Effector memory CD8-positive, alpha-beta T cell (primary cell): ENCODE measurements around the gene ABTB2.

Source experiments
- ATAC-seq: fragments of 150-1000 bp; cut with Tn5 transposase; replicated peaks from 2 replicates; pipeline ENCODE4 v1.10.0; 2021; ENCODE audit warnings: mild to moderate bottlenecking, moderate library complexity
- DNase-seq, 3 experiments: peaks; one replicate each; pipeline ENCODE4 v3.0.0; 2021
- H3K27ac Mint-ChIP-seq, 2 donors: one replicate each; pipeline ENCODE4 v1.8.0; 2022; ENCODE audit warnings: mild to moderate bottlenecking in 2 of 2, mixed read lengths in 2 of 2, moderate library complexity in 2 of 2
- H3K27me3 Mint-ChIP-seq, 2 donors: one replicate each; pipeline ENCODE4 v1.8.0; 2022; ENCODE audit warnings: mixed read lengths in 2 of 2
- H3K36me3 Mint-ChIP-seq: one replicate; pipeline ENCODE4 v1.8.0; 2022; ENCODE audit warnings: mild to moderate bottlenecking, moderate library complexity, mixed read lengths; ENCODE audit not compliant: insufficient read depth
- H3K4me1 Mint-ChIP-seq, 2 donors: one replicate each; pipeline ENCODE4 v1.8.0; 2022; ENCODE audit warnings: low read depth in 2 of 2, mixed read lengths in 2 of 2
- H3K4me3 Mint-ChIP-seq, 2 donors: one replicate each; pipeline ENCODE4 v1.8.0; 2022; ENCODE audit warnings: mild to moderate bottlenecking in 2 of 2, mixed read lengths in 2 of 2, moderate library complexity in 2 of 2
- H3K9me3 Mint-ChIP-seq, 2 donors: one replicate each; pipeline ENCODE4 v1.8.0; 2022; ENCODE audit warnings: mixed read lengths in 2 of 2

ABTB2 gene

DNA sequence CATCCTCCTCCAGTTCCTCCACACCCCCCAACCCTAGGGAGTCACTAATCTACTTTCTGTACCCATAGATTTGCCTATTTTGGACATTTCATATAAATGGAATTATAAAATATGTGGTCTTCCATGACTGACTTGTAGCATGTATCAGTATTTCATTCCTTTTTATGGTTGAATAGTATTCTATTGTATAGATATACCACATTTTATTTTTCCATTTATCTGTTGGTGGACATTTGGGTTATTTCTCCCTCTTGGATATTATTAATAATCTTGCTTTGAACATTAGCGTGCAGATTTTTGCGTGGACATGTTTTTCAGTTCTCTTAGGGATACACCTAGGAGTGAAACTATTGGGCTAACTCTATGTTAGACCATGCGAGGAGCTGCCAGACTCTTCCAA lies 229.0 kb downstream of the ABTB2 start:
- H3K4me3 Mint-ChIP-seq: no peak overlapping the region
- H3K9me3 Mint-ChIP-seq: no peaks in the 10 kb centered on the region
- peaks cover 88% of the 10 kb centered on the region for H3K36me3 Mint-ChIP-seq
- H3K27me3 Mint-ChIP-seq: no peaks in the 10 kb centered on the region
- no peaks in the 10 kb centered on the region for H3K4me1 Mint-ChIP-seq
- ATAC-seq: no peak
- no peak overlapping the region for H3K27ac Mint-ChIP-seq
- DNase-seq: no peak

DNA sequence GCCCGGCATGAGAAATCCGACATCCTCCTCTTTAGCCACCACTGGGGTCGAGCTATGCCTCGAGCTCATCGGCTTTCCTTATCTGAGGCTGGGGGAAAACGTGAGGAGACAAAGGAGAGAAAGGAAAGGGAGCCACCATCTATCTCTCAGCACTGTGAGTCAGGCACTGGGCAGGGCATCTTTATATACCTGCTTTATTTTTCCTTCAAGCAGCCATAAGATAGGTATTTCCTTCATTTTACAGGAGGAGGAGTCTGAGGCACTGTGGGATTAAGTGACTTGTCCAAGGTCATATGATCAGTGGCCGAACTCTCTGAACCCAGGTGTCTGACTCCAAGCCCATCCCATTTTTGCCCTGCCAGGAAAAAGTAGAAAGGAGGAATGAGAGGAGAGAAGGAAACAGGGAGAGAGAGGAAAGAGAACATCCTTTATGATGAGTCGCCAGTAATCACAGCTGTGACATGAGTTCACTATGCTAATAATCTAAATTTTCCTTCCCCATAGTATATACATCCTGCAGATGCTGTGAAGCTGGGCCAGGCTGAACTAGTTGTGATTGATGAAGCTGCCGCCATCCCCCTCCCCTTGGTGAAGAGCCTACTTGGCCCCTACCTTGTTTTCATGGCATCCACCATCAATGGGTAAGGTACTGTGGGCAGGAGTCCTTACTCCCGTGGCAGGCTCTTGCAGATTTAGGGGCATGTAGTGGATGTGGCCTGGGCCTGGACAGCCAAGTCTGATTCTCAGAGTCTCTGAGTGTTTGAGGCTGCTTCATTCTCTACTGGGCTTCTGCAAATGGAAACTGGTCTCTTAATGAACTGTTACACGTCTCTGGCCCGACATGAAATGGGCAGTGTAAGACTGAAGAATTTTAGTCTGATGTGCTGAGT lies 230.6 kb downstream of the ABTB2 start:
- H3K4me3 Mint-ChIP-seq: no peak overlapping the region
- no peak for ATAC-seq
- no peaks in the 10 kb centered on the region for H3K27me3 Mint-ChIP-seq
- H3K4me1 Mint-ChIP-seq: no peaks in the 10 kb centered on the region
- no peaks in the 10 kb centered on the region for H3K9me3 Mint-ChIP-seq
- no peak for DNase-seq
- peaks cover 94% of the 10 kb centered on the region for H3K36me3 Mint-ChIP-seq
- no peak overlapping the region for H3K27ac Mint-ChIP-seq

DNA sequence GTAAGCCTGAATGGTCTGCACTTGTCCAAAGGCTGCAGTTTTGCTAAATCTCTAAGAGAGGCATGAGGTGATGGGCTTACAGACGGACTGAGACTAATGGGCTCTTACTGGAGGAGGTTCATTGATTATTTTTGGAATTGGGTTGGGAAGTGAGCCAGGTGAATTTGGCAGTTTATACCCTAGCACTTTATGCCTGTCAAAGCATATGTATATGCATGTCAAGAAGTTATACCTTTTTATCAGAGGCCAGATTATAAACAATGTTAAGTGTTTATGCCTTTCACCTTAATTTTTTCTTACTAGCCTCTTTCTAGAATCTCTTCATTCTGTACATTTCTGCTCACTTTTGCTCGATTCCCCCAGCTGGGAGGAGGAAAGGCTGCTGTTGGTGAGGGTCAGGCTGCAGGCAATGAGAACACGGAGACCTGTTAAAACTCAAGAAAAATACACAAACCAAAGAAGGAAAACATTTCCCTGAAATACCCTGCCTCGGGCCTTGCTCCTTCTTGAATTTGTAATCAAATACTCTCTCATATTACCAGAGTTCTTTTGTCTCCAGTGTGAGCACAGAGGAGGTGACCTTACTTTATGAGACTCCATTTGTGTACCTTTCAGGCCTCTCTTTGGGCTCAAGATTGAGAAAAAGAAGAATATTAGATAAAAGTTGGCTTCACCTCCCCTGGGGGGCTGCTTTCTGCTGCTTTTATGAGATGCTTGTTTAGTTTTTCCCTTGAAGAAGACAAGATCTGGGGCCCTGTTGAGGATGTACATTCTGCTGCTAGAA lies 232.7 kb downstream of the ABTB2 start:
- Mint-ChIP-seq H3K27me3 (no peaks in the 10 kb centered on the region), H3K36me3 (peaks cover 93% of the 10 kb centered on the region), H3K9me3 (no peaks in the 10 kb centered on the region), H3K4me3 (no peak overlapping the region), H3K4me1 (peaks cover 4 to 8% of the 10 kb centered on the region in 2 donors), H3K27ac (peak overlapping the region in 1 of 2 donors; percentile 32)
- ATAC-seq: no peak
- DNase-seq: no peak

DNA sequence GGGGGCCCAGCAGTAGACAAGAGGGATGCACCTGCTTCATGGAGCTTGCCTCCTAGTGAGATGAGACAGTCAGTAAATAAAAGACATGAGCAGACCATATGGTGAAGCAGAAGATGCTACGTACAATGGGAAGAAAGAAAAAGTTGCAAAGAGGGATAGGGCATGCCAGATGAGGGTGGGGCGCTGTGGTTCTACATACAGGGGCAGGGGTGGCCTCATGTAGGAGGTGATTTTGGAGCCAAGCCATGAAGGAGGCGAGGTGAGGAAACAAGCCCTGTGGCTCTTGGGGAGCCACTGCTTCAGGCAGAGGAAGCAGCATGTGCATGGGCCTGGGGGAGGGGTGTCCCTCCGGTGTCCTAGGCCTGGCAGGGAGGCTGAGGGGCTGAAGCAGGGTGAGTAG lies 237.2 kb downstream of the ABTB2 start:
- Mint-ChIP-seq H3K9me3 (no peaks in the 10 kb centered on the region), H3K4me1 (peaks cover 4 to 8% of the 10 kb centered on the region in 2 donors), H3K27me3 (no peaks in the 10 kb centered on the region), H3K4me3 (no peak overlapping the region), H3K27ac (peak overlapping the region in 1 of 2 donors; percentile 9), H3K36me3 (peaks cover 87% of the 10 kb centered on the region)
- ATAC-seq (no peak), DNase-seq (no peak)

DNA sequence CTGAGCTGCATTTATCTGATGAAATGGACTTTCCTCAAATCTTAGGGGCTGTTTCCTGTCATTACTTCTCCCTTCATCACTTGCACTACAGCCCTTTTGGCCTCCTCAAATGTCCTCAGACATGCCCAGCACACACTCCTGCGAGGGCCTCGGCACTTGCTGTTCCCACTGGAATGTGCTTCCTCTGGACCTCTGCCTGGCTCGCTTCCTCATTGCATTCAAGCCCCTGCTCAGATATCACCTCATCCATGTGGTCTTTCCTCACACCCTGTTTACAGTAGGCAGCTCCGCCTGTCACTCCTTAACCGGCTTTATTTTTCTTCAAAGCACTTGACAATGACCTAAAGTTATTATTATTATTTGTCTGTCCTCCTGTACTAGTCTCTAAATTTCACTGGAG lies 243.3 kb downstream of the ABTB2 start:
- Mint-ChIP-seq H3K9me3 (no peaks in the 10 kb centered on the region), H3K36me3 (peaks cover 82% of the 10 kb centered on the region), H3K27ac (peak overlapping the region in 1 of 2 donors; percentile 9), H3K4me1 (peaks cover 0 to 1% of the 10 kb centered on the region in 2 donors), H3K27me3 (no peaks in the 10 kb centered on the region), H3K4me3 (no peak overlapping the region)
- no peak for DNase-seq
- no peak for ATAC-seq

DNA sequence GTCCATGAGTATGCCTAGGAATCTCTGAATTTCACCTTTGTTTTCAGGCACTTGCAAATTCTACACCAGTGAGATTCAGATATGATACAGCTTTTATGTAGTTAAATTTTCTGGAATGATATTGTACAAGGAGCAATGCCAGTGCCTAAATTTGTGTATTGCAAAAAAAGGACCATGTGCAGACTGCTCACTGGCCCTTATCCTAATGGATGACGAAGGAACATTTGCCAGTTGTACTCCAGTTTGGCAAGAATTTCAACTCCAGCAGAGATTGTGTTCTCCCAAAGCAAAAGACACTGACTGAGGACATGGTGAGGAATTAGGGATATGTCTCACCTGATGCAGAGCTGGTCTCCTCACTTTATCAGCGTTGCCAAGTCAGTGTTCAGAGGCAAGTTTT lies 243.8 kb downstream of the ABTB2 start:
- ATAC-seq (no peak), DNase-seq (no peak)
- no peaks in the 10 kb centered on the region for H3K27me3 Mint-ChIP-seq
- H3K4me1 Mint-ChIP-seq: peaks cover 3 to 6% of the 10 kb centered on the region in 2 donors
- peaks cover 81% of the 10 kb centered on the region for H3K36me3 Mint-ChIP-seq
- H3K27ac Mint-ChIP-seq: peak overlapping the region in 1 of 2 donors; percentile 9
- H3K4me3 Mint-ChIP-seq: no peak overlapping the region
- no peaks in the 10 kb centered on the region for H3K9me3 Mint-ChIP-seq

DNA sequence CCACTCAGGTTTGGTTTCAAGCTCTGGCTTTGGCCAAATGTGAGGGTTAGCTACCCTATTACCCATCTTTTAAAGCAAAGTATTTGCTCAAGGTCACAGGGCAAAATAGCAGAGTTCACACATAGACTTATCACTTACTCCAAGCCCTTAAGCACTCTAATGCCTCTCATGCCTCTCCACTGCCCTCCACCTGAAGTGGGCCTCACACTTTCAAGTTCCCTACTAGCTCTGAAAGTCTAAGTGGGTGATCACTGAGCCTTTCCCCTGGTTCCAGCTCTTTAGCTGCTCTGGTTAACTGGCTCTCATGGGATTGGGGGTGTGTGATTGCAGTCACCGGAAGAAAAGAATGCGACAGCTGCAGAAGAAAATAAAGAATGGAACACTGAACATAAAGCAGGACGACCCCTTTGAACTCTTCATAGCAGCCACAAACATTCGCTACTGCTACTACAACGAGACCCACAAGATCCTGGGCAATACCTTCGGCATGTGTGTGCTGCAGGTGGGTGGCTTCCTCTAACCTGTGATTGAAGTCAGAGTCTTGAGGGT lies 246.0 kb downstream of the ABTB2 start:
- Mint-ChIP-seq H3K4me1 (peaks cover 6 to 9% of the 10 kb centered on the region in 2 donors), H3K36me3 (peaks cover 67% of the 10 kb centered on the region), H3K4me3 (no peak overlapping the region), H3K27ac (peak overlapping the region in 1 of 2 donors; percentile 48), H3K9me3 (no peaks in the 10 kb centered on the region), H3K27me3 (no peaks in the 10 kb centered on the region)
- no peak for ATAC-seq
- DNase-seq: no peak

DNA sequence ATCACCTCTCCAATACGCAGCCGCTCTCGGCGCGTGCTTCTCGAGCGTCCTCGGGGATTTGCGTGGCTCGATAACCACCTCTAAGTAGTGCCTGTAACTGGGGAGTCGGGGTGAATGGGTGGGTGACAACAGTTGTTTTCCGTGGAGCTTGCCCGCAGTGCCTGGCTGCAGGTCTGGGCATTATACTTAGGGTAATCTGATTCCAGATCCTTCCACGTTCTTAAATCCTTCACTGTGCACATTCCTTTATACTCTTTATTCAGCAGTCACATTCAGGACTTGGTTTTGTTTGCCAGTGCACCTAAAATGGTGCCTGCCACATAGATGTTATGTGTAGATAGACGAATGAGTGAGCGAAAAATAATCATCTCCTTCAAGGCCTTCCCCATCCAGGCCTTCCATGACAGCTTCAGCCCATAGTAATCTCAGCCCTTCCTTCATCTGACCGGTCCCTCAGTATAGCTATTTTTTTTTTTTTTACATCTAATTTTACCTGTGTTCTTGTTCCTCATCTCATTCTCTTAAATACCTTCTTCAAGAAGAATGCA lies 251.8 kb downstream of the ABTB2 start:
- peak overlapping the region; percentile 93 to 97 for H3K4me3 Mint-ChIP-seq

DNA sequence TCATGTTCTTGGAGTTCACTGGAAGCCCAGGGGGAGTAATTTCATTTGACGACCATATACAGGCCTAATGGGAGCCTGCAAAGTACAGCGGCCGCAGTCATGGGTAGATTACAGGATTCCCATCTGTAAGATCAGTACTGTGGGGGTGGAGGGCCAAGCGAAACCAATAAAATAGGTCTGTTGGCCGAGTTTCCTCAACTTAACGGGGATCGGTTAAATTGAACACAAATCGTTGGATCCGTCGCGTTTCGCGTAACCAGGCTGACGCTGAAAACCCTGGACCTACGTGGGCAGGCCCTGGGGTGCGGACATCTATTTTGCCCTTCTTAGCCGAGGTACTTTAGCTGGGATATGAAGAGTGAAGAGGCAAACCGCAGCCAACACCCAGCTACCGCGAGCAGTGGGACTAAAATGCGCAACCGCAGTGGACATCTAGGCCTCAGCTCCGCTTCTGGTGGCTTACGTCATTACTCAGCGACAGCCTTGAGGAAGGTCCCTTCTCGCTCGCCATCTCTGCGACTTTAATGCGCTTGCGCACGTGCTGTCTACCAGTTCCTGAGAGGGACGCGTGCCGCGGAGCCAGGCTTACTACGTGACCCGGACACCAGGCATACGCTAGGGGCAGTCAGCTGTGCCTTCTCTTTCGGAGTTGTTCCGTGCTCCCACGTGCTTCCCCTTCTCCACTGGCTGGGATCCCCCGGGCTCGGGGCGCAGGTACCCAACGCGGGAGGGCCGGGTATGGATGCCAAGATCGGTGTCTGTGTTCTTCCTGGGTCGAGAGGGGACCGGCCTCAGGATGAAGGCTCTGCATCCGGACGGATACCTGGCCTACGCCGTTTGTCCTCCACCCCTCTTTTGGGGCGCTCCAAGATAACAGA lies 252.5 kb downstream of the ABTB2 start, which contains the start of gene NAT10:
Gene NAT10, plus strand, starts transcription at position 551 of the 878 bp plus-strand sequence. CDS start 2,597 bp downstream, outside the sequence.
- peak within 1 kb of the TSS; percentile 93 to 97 for H3K4me3 Mint-ChIP-seq
- H3K36me3 Mint-ChIP-seq: peaks cover 35% of the 10 kb centered on the region
- peak; percentile 97 to 98 (median 98) for DNase-seq
- H3K27me3 Mint-ChIP-seq: no peaks in the 10 kb centered on the region
- H3K9me3 Mint-ChIP-seq: no peaks in the 10 kb centered on the region
- H3K4me1 Mint-ChIP-seq: peaks cover 31 to 35% of the 10 kb centered on the region in 2 donors
- ATAC-seq: peak; percentile 92
- H3K27ac Mint-ChIP-seq: peak within 1 kb of the TSS; percentile 99

More for the DNA sequence above, 251.8 kb downstream of the ABTB2 start:
- Mint-ChIP-seq H3K27ac (peak overlapping the region; percentile 99), H3K4me1 (peaks cover 31 to 35% of the 10 kb centered on the region in 2 donors), H3K36me3 (peaks cover 38% of the 10 kb centered on the region), H3K27me3 (no peaks in the 10 kb centered on the region), H3K9me3 (no peaks in the 10 kb centered on the region)
- ATAC-seq (no peak), DNase-seq (no peak)

DNA sequence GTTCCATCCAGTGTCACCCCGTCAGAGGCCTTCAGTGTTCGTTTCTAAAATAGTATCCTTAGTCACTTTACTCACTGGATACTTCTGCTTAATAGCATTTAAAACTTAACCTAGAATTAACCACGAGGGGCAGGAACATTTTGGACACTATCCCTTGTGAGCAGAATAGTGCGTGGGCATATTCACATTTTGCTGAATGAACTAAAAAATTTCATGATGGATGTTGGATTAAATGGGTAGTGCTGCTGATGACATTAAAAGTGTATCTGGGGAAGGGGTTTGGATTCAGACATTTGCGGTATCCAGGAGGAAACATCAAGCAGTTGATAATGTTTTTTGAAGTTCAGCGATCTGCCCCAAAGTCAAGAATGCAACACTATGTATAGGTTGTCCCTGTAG lies 253.1 kb downstream of the ABTB2 start:
- no peak for ATAC-seq
- Mint-ChIP-seq H3K27ac (peak overlapping the region; percentile 99), H3K27me3 (no peaks in the 10 kb centered on the region), H3K9me3 (no peaks in the 10 kb centered on the region), H3K4me3 (peak overlapping the region; percentile 93 to 97), H3K4me1 (peaks cover 31 to 35% of the 10 kb centered on the region in 2 donors), H3K36me3 (peaks cover 35% of the 10 kb centered on the region)
- DNase-seq: no peak
